ENCODE data around the gene ZNF202. TPM values are rescaled to one million over a fixed set of nuclear protein-coding genes. Genes with fewer than 3 reads are reported as not detected.

ZNF202 gene
- total and polyA plus RNA-seq, 8 donors = 3.9 to 11.9 (median 6.8) TPM

DNA sequence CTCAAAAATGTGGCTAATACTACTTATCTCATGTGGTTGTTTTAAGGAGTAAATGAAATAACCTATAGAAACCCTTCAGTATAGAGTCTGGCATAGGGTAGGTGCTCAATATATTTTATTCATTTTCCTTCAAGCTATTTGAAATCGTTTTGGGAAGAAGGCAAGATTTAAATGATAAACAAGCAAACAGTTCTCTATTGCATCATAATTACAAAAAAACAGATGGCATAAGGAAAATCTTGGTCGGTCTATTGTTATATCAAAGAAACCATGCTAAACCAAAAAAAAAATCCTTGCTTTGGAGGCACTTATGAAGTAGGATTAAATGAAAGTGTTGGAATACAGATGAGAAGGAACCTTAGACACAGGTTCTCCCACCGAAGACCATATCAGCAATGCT lies 4.7 kb downstream of the ZNF202 start:
- H3K27ac ChIP-seq = no peak overlapping the region
- intact Hi-C loops (cut with DNase I) = no loop called here
- no peak for ATAC-seq
- no peak for FAIRE-seq
- H3K9me3 ChIP-seq = no peaks in the 10 kb centered on the region
- TF ChIP-seq, protein P1, sequence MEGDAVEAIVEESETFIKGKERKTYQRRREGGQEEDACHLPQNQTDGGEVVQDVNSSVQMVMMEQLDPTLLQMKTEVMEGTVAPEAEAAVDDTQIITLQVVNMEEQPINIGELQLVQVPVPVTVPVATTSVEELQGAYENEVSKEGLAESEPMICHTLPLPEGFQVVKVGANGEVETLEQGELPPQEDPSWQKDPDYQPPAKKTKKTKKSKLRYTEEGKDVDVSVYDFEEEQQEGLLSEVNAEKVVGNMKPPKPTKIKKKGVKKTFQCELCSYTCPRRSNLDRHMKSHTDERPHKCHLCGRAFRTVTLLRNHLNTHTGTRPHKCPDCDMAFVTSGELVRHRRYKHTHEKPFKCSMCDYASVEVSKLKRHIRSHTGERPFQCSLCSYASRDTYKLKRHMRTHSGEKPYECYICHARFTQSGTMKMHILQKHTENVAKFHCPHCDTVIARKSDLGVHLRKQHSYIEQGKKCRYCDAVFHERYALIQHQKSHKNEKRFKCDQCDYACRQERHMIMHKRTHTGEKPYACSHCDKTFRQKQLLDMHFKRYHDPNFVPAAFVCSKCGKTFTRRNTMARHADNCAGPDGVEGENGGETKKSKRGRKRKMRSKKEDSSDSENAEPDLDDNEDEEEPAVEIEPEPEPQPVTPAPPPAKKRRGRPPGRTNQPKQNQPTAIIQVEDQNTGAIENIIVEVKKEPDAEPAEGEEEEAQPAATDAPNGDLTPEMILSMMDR (IDR thresholded peaks at IDR 0.05) = no peak
- peaks cover 0 to 15% (median 5%) of the 10 kb centered on the region in 3 donors for H3K4me1 ChIP-seq
- H3K36me3 ChIP-seq = no peaks in the 10 kb centered on the region
- H3K4me3 ChIP-seq = no peak overlapping the region
- no peaks in the 10 kb centered on the region for H3K27me3 ChIP-seq
- WGBS, 2 donors = 76 to 85% methylated on average over 3 of the region's 3 CpGs
- DNase-seq = no peak

DNA sequence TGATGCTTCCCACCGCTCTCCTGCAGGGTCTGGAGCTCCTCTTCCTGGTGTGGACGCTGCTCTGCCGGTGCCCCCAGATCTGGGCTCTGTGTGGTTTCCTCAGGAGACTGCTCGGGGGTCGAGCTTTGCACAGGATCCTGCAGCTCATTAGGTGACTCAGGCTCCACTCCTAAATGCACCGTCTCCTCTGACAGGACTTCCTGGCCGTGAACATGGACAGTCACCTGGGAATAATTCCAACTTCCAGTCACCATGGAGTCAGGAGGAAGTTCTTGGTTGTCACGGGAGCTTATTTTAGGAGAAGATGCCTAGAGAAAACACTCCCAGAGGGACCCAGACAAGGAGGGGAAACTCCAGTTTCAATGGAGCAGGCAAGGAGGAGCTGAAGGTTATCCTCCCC lies 11.9 kb downstream of the ZNF202 start:
- DNase-seq = no peak
- H3K27ac ChIP-seq = no peak overlapping the region
- no peak overlapping the region for H3K4me3 ChIP-seq
- H3K4me1 ChIP-seq = no peaks in the 10 kb centered on the region
- ATAC-seq = no peak
- no peak for FAIRE-seq
- intact Hi-C loops (cut with DNase I) = no loop called here
- no peaks in the 10 kb centered on the region for H3K9me3 ChIP-seq
- WGBS, 2 donors = 90 to 91% methylated on average over 8 of the region's 8 CpGs
- TF ChIP-seq, protein P1 (IDR thresholded peaks at IDR 0.05) = no peak
- H3K36me3 ChIP-seq = peaks cover 12 to 59% (median 21%) of the 10 kb centered on the region in 3 donors
- H3K27me3 ChIP-seq = no peaks in the 10 kb centered on the region

DNA sequence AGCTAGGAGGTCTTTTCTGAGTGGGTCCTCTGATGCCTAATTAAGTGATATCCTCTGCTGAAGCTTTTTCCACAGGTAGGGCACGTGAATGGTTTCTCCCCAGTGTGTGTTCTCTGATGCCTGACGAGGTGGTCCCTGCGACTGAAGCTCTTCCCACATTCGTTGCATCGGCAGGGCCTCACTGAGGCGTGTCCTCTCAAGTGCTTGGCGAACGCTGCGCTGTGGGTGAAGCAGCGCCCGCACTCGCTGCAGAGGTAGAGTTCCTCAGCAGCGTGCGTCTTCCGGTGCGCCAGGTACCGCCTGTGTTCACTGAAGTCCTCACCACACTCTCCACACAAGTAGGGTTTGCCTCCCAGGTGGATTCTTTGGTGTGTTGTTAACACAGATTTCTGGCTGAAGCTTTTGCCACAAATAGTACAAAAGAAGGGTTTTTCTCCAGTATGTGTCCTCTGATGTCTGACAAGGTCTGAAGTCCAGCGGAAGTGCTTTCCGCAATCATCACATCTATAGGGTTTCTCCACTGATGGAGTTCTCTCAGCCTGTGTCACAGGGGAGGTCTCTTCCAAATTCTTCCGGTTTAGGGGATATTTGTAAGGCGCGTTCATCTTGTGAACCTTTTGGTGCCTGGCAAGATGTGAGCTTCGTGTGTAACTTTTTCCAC lies 15.3 kb downstream of the ZNF202 start:
- ATAC-seq (no peak), FAIRE-seq (no peak), DNase-seq (no peak)
- Histone ChIP-seq H3K27ac (no peak overlapping the region), H3K4me1 (no peaks in the 10 kb centered on the region), H3K36me3 (peaks cover 12 to 59% (median 21%) of the 10 kb centered on the region in 3 donors), H3K9me3 (no peaks in the 10 kb centered on the region), H3K27me3 (no peaks in the 10 kb centered on the region), H3K4me3 (no peak overlapping the region)
- 97 to 98% methylated on average over 23 of the region's 23 CpGs for WGBS, 2 donors
- intact Hi-C loops (cut with DNase I) = no loop called here
- TF ChIP-seq, protein P1 (IDR thresholded peaks at IDR 0.05) = no peak

DNA sequence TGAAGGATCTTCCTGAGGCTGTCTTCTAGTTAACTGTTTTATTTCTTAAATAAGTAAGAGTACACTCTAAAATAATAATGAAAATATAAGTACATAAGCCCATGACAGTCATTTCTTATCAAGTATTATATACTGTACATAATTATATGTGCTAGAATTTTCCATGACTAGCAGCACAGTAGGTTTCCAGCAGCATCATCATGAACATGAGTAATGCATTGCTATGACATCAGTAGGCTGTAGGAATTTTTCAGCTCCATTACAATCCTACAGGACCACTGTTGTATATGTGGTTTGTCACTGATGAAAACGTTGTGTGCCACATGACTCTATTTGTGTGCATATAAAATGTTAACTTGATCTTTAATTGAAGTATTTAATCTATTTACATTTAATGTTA lies 22.0 kb downstream of the ZNF202 start:
- no peaks in the 10 kb centered on the region for H3K4me1 ChIP-seq
- DNase-seq (no peak), ATAC-seq (no peak), FAIRE-seq (no peak)
- 56 to 74% methylated on average over 1 of the region's 1 CpG for WGBS, 2 donors
- intact Hi-C loops (cut with DNase I) = no loop called here
- no peak overlapping the region for H3K4me3 ChIP-seq
- TF ChIP-seq, protein P1 (IDR thresholded peaks at IDR 0.05) = no peak
- H3K9me3 ChIP-seq = no peaks in the 10 kb centered on the region
- H3K27me3 ChIP-seq = no peaks in the 10 kb centered on the region
- H3K36me3 ChIP-seq = no peaks in the 10 kb centered on the region
- no peak overlapping the region for H3K27ac ChIP-seq

DNA sequence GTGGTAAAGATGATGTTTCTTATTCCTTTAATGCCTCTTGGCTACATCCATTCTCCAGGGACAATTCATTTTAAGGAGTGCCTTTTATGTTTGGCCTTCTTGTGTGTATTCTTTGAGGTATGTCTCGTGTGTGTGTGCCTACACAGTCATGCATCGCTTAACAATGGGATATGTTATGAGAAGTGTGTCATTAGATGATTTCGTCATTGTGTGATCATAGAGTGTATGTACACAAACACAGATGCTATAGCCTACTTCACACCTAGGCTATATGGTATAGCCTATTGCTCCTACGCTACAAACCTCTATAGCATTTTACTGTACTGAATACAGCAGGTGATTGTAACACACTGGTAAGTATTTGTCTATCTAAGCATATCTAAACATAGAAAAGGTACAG lies 23.0 kb downstream of the ZNF202 start:
- DNase-seq = no peak
- WGBS, 2 donors = 87 to 89% methylated on average over 4 of the region's 4 CpGs
- Histone ChIP-seq H3K36me3 (no peaks in the 10 kb centered on the region), H3K9me3 (no peaks in the 10 kb centered on the region), H3K27me3 (no peaks in the 10 kb centered on the region), H3K4me3 (no peak overlapping the region), H3K27ac (no peak overlapping the region), H3K4me1 (no peaks in the 10 kb centered on the region)
- ATAC-seq = no peak
- TF ChIP-seq, protein P1 (IDR thresholded peaks at IDR 0.05) = no peak
- intact Hi-C loops (cut with DNase I) = no loop called here
- FAIRE-seq = no peak

Data from pancreas (tissue), 10 donors.